GM21619 (cell line): ENCODE measurements around the gene PRSS3.
A peak's percentile ranks its signal among the peaks of the same experiment; 100 is the strongest.
"Not testable (repeated sequence)": the region's sequence is repeated elsewhere in the genome, so short reads cannot be mapped to it uniquely, and the experiment has no call there.

Experiments
- ATAC-seq: cut with Tn5 transposase; IDR thresholded peaks from one replicate; pipeline ENCODE4 v1.9.1; 2021; ENCODE audit not compliant: unreplicated experiment

The PRSS3 gene

GRCh38 chr9:33817327-33818166, 22.2 kb downstream of the PRSS3 start:
- peak; percentile 11 for ATAC-seq

- no peak for ATAC-seq
These were observed 22.9 kb downstream of the PRSS3 start for GRCh38 chr9:33818167-33818846.

GRCh38 chr9:33818847-33819500, 23.6 kb downstream of the PRSS3 start:
- no peak for ATAC-seq

GRCh38 chr9:33820231-33820745, 24.9 kb downstream of the PRSS3 start:
- no peak for ATAC-seq

GRCh38 chr9:33823801-33824200, 28.4 kb downstream of the PRSS3 start:
- no peak for ATAC-seq

GRCh38 chr9:33827285-33827684, 31.9 kb downstream of the PRSS3 start:
- ATAC-seq: not testable (repeated sequence)

GRCh38 chr9:33829641-33830230, 34.4 kb downstream of the PRSS3 start:
- not testable (repeated sequence) for ATAC-seq

GRCh38 chr9:33835625-33836260, 40.4 kb downstream of the PRSS3 start:
- ATAC-seq: no peak

GRCh38 chr9:33836261-33836660, 40.9 kb downstream of the PRSS3 start:
- ATAC-seq: not testable (repeated sequence)

GRCh38 chr9:33837138-33837537, 41.8 kb downstream of the PRSS3 start:
- no peak for ATAC-seq

- ATAC-seq: no peak
These were observed 45.0 kb downstream of the PRSS3 start for GRCh38 chr9:33840381-33840780.

GRCh38 chr9:33843312-33843961, 48.1 kb downstream of the PRSS3 start:
- ATAC-seq: no peak

GRCh38 chr9:33846231-33846630, 50.9 kb downstream of the PRSS3 start:
- no peak for ATAC-seq

- ATAC-seq: not testable (repeated sequence)
These were observed 52.5 kb downstream of the PRSS3 start for GRCh38 chr9:33847894-33848205.
